22Rv1 (cell line): ENCODE results near the gene WWC1.
"Not testable (repeated sequence)": the region's sequence is repeated elsewhere in the genome, so short reads cannot be mapped to it uniquely, and the experiment has no call there.

Experiments used
- CTCF ChIP-seq: fragments of 450-650 bp; IDR thresholded peaks from 2 replicates; pipeline ENCODE4 v1.5.1; 2017; ENCODE audit warnings: mild to moderate bottlenecking
- ZFX ChIP-seq: fragments of 450-650 bp; IDR thresholded peaks from 2 replicates; pipeline ENCODE4 v1.6.1; 2017; ENCODE audit warnings: antibody characterized with exemption, borderline replicate concordance

- not testable (repeated sequence) for TF ChIP-seq CTCF, ZFX
Measured at GRCh38 chr5:168310541-168310940, 19.1 kb downstream of the WWC1 start.
